Prostate gland (tissue), 2 donors: ENCODE results near the gene CDC14A. TPM values are rescaled to one million over a fixed set of nuclear protein-coding genes. Genes with fewer than 3 reads are reported as not detected.

Source experiments
- DNase-seq: peaks from one replicate; pipeline ENCODE4 v3.0.0-alpha.2; 2019; ENCODE audit warnings: low spot score
- H3K27ac ChIP-seq, 2 donors: fragments of 200-600 bp; sonication (generic); 2 replicates each; pipeline ENCODE4 v1.5.1; 2017 to 2019
- H3K27me3 ChIP-seq: fragments of 200-600 bp; sonication (generic); replicated peaks from 2 replicates; pipeline ENCODE4 v1.5.1; 2019; ENCODE audit not compliant: insufficient read depth
- H3K36me3 ChIP-seq, 2 donors: fragments of 200-600 bp; sonication (generic); 1 replicate in 1 of 2; 2 replicates in 1 of 2; pipeline versions ENCODE4 v1.5.1 to v1.8.1; 2017 to 2019
- H3K4me1 ChIP-seq: fragments of 200-600 bp; sonication (generic); replicated peaks from 2 replicates; pipeline ENCODE4 v1.5.1; 2019
- H3K4me3 ChIP-seq, 2 donors: fragments of 200-600 bp; sonication (generic); 2 replicates each; pipeline ENCODE4 v1.5.1; 2017 to 2019
- H3K9me3 ChIP-seq: fragments of 200-600 bp; sonication (generic); 2 replicates; pipeline ENCODE4 v1.5.1; 2017
- CTCF ChIP-seq, 4 experiments: fragments of 200-600 bp in 2 of 4; fragments of 450-650 bp in 2 of 4; sonication (generic) in 2 of 4; IDR thresholded peaks; 1 replicate in 3 of 4; 2 replicates in 1 of 4; pipeline ENCODE4 v1.5.1; 2016 to 2019; ENCODE audit warnings: antibody characterized with exemption in 4 of 4, mild to moderate bottlenecking in 2 of 4, moderate library complexity in 2 of 4
- POLR2A ChIP-seq: fragments of 450-650 bp; IDR thresholded peaks from one replicate; pipeline ENCODE4 v1.6.1; 2016; ENCODE audit warnings: antibody characterized with exemption, mild to moderate bottlenecking
- POLR2AphosphoS5 ChIP-seq: sonication (generic); formaldehyde crosslinking; IDR thresholded peaks from one replicate; pipeline ENCODE4 v1.6.1; 2017; ENCODE audit warnings: antibody characterized with exemption
- WGBS: methylation state at CpG from one replicate; pipeline ENCODE4 v1.1.5; 2018; 5-methylcytosine and 5-hydroxymethylcytosine counted together
- intact Hi-C: fragments of 100-400 bp; cut with DNase I; formaldehyde crosslinking; loops from one replicate; pipeline ENCODE4 v1.14.2; 2022
- total RNA-seq, 2 donors: library from RNA; depleted of rRNA; stranded (reverse); fragments of >200 nt; gene quantifications; one replicate each; pipeline ENCODE4 v1.1.0, GENCODE V29; 2016

CDC14A gene
- total RNA-seq, 2 donors from 2014 or later: 25.7 to 39.2 TPM

- H3K36me3 ChIP-seq: no peaks in the 10 kb centered on the region
- 45% methylated on average over 2 of the region's 2 CpGs for WGBS
- intact Hi-C loops: no loop called here
- DNase-seq: no peak
- H3K4me3 ChIP-seq: no peak overlapping the region
- H3K27me3 ChIP-seq: no peaks in the 10 kb centered on the region
- H3K9me3 ChIP-seq: no peaks in the 10 kb centered on the region
- H3K4me1 ChIP-seq: peaks cover 8% of the 10 kb centered on the region
- TF ChIP-seq CTCF (IDR thresholded peaks at IDR 0.05) (no peak), POLR2AphosphoS5 (peak; percentile 65)
- peak overlapping the region in 1 of 2 donors; percentile 72 for H3K27ac ChIP-seq
These were observed 133.6 kb downstream of the CDC14A start for GRCh38 chr1:100485855-100486258.

GRCh38 chr1:100494393-100495084 is 142.2 kb downstream of the CDC14A start:
- intact Hi-C loops: no loop called here

GRCh38 chr1:100496896-100497295 is 144.6 kb downstream of the CDC14A start:
- DNase-seq: no peak
- Histone ChIP-seq H3K4me3 (no peak overlapping the region), H3K27ac (no peak overlapping the region), H3K36me3 (peaks cover 0 to 4% of the 10 kb centered on the region in 2 donors), H3K9me3 (no peaks in the 10 kb centered on the region), H3K4me1 (no peaks in the 10 kb centered on the region), H3K27me3 (no peaks in the 10 kb centered on the region)
- 98% methylated on average over 2 of the region's 2 CpGs for WGBS
- intact Hi-C loops: no loop called here
- TF ChIP-seq POLR2A (no peak), POLR2AphosphoS5 (no peak), CTCF (IDR thresholded peaks at IDR 0.05) (no peak)

More at GRCh38 chr1:100494393-100495084, 142.2 kb downstream of the CDC14A start:
- no peaks in the 10 kb centered on the region for H3K27me3 ChIP-seq
- WGBS: 94% methylated on average over 4 of the region's 4 CpGs
- no peaks in the 10 kb centered on the region for H3K9me3 ChIP-seq
- TF ChIP-seq POLR2A: no peak
- TF ChIP-seq CTCF (IDR thresholded peaks at IDR 0.05): no peak
- no peak overlapping the region for H3K27ac ChIP-seq
- peaks cover 0 to 4% of the 10 kb centered on the region in 2 donors for H3K36me3 ChIP-seq
- no peaks in the 10 kb centered on the region for H3K4me1 ChIP-seq
- no peak for DNase-seq
- no peak overlapping the region for H3K4me3 ChIP-seq

GRCh38 chr1:100497796-100498195 is 145.5 kb downstream of the CDC14A start:
- no peak overlapping the region for H3K27ac ChIP-seq
- H3K4me3 ChIP-seq: no peak overlapping the region
- WGBS: 98% methylated on average over 4 of the region's 4 CpGs
- H3K27me3 ChIP-seq: no peaks in the 10 kb centered on the region
- no peaks in the 10 kb centered on the region for H3K4me1 ChIP-seq
- TF ChIP-seq CTCF (IDR thresholded peaks at IDR 0.05): no peak
- H3K36me3 ChIP-seq: peaks cover 0 to 4% of the 10 kb centered on the region in 2 donors
- no peak for DNase-seq
- H3K9me3 ChIP-seq: no peaks in the 10 kb centered on the region
- intact Hi-C loops: no loop called here

GRCh38 chr1:100499194-100499811 is 147.0 kb downstream of the CDC14A start:
- no peaks in the 10 kb centered on the region for H3K4me1 ChIP-seq
- intact Hi-C loops: no loop called here
- no peak for TF ChIP-seq POLR2A
- no peak for TF ChIP-seq POLR2AphosphoS5
- no peak for TF ChIP-seq CTCF (IDR thresholded peaks at IDR 0.05)
- no peaks in the 10 kb centered on the region for H3K9me3 ChIP-seq
- peaks cover 0 to 4% of the 10 kb centered on the region in 2 donors for H3K36me3 ChIP-seq
- H3K4me3 ChIP-seq: no peak overlapping the region
- 89% methylated on average over 11 of the region's 11 CpGs for WGBS
- DNase-seq: no peak
- no peak overlapping the region for H3K27ac ChIP-seq
- H3K27me3 ChIP-seq: no peaks in the 10 kb centered on the region
